NB4 (cell line): ENCODE results near the gene PRMT3.

Source experiments
- DNase-seq: peaks from one replicate; pipeline ENCODE4 v3.0.0; 2010; ENCODE audit warnings: low read depth
- H3K4me3 ChIP-seq: one replicate; pipeline ENCODE4 v1.5.1; 2011; ENCODE audit warnings: mild to moderate bottlenecking, low read depth, low read length, moderate library complexity
- MYC ChIP-seq: IDR thresholded peaks from 2 replicates; pipeline ENCODE4 v1.6.1; 2011; ENCODE audit warnings: low read depth, low read length
- POLR2A ChIP-seq: IDR thresholded peaks from 2 replicates; pipeline ENCODE4 v1.6.1; 2011; ENCODE audit warnings: mild to moderate bottlenecking; ENCODE audit not compliant: insufficient read length; ENCODE audit errors: extremely low read depth
- TF ChIP-seq, protein P1 (sequence below): IDR thresholded peaks from one replicate; pipeline ENCODE4 v1.5.1; 2012; ENCODE audit warnings: low read depth, low read length
- TF ChIP-seq, protein P2 (sequence below): IDR thresholded peaks from 2 replicates; pipeline ENCODE4 v1.6.1; 2011; ENCODE audit warnings: low read depth, low read length

The PRMT3 gene

DNA sequence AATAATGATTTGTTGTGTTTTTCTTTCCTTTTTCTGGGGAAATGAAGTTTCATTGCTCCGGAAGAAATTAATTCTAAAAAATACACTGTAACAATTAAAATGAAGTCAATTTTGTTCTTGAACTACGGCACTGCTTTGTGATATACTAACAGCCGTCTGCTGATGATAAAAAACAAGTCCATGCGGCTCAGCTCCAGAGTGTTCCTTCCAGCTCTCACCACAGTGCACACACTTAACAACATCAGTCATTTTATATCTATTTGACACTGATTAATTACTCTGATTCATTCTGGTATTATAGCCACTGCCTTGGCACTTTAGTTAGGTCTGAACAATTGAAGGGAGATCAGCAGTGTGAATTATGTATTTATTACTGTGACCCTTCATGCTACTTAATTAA, 114.5 kb downstream of the PRMT3 start:
- TF ChIP-seq MYC (no peak), POLR2A (no peak)
- TF ChIP-seq, protein P1, sequence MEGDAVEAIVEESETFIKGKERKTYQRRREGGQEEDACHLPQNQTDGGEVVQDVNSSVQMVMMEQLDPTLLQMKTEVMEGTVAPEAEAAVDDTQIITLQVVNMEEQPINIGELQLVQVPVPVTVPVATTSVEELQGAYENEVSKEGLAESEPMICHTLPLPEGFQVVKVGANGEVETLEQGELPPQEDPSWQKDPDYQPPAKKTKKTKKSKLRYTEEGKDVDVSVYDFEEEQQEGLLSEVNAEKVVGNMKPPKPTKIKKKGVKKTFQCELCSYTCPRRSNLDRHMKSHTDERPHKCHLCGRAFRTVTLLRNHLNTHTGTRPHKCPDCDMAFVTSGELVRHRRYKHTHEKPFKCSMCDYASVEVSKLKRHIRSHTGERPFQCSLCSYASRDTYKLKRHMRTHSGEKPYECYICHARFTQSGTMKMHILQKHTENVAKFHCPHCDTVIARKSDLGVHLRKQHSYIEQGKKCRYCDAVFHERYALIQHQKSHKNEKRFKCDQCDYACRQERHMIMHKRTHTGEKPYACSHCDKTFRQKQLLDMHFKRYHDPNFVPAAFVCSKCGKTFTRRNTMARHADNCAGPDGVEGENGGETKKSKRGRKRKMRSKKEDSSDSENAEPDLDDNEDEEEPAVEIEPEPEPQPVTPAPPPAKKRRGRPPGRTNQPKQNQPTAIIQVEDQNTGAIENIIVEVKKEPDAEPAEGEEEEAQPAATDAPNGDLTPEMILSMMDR = no peak
- TF ChIP-seq, protein P2, sequence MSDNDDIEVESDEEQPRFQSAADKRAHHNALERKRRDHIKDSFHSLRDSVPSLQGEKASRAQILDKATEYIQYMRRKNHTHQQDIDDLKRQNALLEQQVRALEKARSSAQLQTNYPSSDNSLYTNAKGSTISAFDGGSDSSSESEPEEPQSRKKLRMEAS = no peak
- no peak for DNase-seq

DNA sequence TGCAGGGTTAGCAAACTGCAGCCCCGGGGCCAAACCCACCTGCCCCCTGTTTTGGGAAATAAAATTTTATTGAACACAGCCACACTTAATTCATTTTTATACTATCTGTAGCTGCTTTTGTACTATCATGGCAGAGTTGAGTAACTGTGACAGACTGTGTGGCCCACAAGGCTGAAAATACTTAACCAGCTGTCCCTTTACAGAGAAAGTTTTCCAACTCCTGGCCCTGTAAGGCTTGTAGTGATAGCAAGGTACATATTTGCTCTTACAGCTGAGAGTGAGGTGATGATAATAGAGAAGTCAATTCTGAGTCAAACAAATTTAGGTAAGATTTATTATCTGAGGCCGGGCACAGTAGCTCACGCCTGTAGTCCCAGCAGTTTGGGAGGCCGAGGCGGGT, 124.5 kb downstream of the PRMT3 start:
- TF ChIP-seq, protein P1 = no peak
- TF ChIP-seq MYC (no peak), POLR2A (no peak)
- TF ChIP-seq, protein P2 = no peak
- no peak overlapping the region for H3K4me3 ChIP-seq
- DNase-seq = no peak

More for the DNA sequence above, 114.5 kb downstream of the PRMT3 start:
- H3K4me3 ChIP-seq = no peak overlapping the region

DNA sequence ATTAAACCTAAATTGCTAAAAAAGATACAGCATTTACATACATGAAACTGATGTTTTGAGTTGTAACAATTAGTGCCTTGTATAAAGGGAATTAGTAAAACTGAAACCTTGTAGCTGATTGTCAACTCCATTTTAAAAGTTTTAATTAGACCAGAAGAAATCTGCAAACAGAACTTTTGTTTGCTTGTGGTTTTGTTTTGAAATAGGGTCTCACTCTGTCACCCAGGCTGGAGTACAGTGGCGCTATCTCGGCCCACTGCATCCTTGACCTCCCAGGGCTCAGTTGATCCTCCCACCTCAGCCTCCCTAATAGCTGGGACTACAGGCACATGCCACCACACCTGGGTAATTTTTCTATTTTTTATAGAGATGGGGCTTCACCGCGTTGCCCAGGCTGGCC, 125.4 kb downstream of the PRMT3 start:
- TF ChIP-seq POLR2A (no peak), MYC (no peak)
- TF ChIP-seq, protein P1 = no peak
- TF ChIP-seq, protein P2 = no peak

DNA sequence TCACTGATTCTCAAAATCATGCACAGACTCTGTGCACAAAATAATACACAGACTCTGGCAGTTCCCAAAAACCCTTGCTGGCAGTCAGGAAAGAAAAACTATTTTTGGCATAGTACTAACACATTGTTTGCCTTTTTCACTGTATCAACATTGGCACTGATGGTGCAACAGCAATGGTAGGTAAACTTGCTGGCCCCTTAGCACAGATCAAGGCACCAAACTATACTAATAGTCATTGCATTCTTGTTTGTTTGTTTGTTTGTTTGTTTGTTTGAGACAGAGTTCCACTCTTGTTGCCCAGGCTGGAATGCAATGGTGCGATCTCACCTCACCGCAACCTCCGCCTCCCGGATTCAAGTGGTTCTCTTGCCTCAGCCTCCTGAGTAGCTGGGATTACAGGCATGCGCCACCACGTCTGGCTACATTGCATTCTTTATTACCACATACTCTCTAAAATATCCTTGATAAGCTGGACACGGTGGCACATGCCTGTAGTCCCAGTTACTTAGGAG, 130.9 kb downstream of the PRMT3 start:
- TF ChIP-seq MYC = no peak
- DNase-seq = no peak
- H3K4me3 ChIP-seq = no peak overlapping the region

More for the DNA sequence above, 125.4 kb downstream of the PRMT3 start:
- no peak overlapping the region for H3K4me3 ChIP-seq
- DNase-seq = no peak

DNA sequence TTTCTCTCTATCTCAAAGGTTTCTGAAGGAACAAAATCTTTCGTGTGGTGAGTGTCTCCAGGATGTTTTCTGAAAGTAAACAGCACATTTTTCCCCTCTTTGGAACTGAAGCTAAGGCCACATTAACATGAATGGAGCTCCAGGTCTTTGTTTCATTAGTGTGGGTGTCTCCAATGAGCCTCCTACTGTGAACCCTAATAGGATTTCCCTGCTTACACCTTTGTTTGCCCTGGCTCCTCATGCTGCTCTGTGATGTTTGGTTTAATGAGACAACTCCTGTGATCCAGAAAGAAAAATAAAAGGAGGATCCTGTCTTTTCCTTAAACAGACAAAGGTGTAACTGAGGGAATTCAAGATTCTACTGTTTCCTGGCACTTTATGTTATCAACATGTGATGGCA, 135.0 kb downstream of the PRMT3 start:
- DNase-seq = no peak
- no peak overlapping the region for H3K4me3 ChIP-seq
- TF ChIP-seq MYC = no peak
- TF ChIP-seq, protein P2 = no peak
- TF ChIP-seq, protein P1 = no peak

DNA sequence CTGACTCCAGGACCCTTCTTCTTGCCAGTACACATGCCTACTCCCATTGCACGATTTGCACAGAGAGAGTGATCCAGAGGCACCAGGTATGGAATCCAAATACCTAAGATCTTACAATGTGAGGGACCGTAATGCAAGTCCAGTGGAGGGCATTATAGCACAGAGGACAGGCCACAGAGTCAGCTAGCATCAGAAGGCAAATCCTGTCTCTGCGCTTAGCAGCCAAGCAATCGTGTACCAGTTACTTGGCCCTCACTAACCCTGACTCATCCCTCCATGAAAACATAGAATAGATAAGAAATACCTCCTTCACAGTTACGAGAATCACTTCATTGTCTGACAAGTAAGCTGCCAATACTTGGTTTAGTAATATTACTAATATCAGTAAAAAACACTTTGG, 142.2 kb downstream of the PRMT3 start:
- no peak for TF ChIP-seq MYC
- TF ChIP-seq, protein P1 = no peak
- TF ChIP-seq, protein P2 = no peak
- no peak for TF ChIP-seq POLR2A
- no peak overlapping the region for H3K4me3 ChIP-seq
- no peak for DNase-seq
